Mammary epithelial cell (primary cell): ENCODE data around the gene THSD7A.

Experiments
- CTCF ChIP-seq, 2 donors: IDR thresholded peaks in 1 of 2; conservative IDR thresholded peaks in 1 of 2; 2 replicates each; pipeline ENCODE4 v1.5.1; 2011 to 2012; ENCODE audit warnings: inconsistent platforms in 2 of 2, low read length in 2 of 2, mild to moderate bottlenecking in 2 of 2, control low read depth in 1 of 2, low read depth in 1 of 2; ENCODE audit not compliant: insufficient read depth in 1 of 2; ENCODE audit errors: extremely low read depth in 1 of 2
- EZH2 ChIP-seq: IDR thresholded peaks from 2 replicates; pipeline ENCODE4 v1.6.1; 2012; ENCODE audit warnings: low read length, inconsistent platforms, borderline replicate concordance

- no peak for TF ChIP-seq CTCF (conservative IDR thresholded peaks at IDR 0.05 in 1 of 2, IDR thresholded peaks at IDR 0.05 in 1 of 2; ENCODE audit: extremely low read depth in 1 of 2, insufficient read depth in 1 of 2, low read depth in 1 of 2, low read length in 2 of 2)
- no peak for TF ChIP-seq EZH2
These were observed 247.5 kb downstream of the THSD7A start for GRCh38 chr7:11584406-11585031.
